Fibroblast of skin of back (primary cell): ENCODE measurements around the gene TIMM17A.
A peak's percentile ranks its signal among the peaks of the same experiment; 100 is the strongest.

Experiments used
- DNase-seq: peaks from one replicate; pipeline ENCODE4 v3.0.0-alpha.2; 2013

The TIMM17A gene

DNA sequence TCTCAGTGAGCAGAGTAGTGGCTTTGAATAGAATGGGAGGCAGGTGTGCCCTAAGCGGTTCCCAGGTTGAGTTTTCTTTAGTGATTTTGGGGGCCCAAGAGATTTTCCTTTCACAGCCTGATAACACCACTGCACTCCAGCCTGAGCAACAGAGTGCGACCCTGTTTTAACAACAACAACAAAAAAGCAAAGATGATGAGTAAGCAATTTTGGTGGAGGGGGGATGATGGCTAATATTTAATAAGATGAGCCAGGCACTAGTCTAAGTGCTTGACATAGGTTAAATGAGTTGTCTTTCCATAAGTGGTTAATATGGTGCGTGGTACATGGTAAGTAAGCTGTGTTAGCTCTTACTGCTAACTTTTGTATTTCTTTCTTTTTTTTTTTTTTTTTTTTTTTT, 29.1 kb downstream of the TIMM17A start:
- no peak for DNase-seq

DNA sequence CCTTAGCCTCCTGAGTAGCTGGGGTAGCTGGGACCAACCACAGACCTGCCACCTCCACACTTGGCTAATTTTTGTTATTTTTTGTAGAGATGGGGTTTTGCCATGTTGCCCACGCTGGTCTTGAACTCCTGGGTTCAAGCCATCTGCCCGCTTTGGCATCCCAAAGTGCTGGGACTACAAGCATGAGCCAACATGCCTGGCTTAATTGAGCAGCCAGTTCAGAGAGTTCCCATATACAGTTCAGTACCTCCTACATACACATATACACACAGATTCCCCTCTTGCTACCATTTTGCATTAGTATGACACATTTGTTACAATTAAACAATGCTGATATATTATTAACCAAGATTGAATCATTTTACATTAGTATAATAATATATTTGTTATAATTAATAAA, 30.1 kb downstream of the TIMM17A start:
- DNase-seq: no peak

DNA sequence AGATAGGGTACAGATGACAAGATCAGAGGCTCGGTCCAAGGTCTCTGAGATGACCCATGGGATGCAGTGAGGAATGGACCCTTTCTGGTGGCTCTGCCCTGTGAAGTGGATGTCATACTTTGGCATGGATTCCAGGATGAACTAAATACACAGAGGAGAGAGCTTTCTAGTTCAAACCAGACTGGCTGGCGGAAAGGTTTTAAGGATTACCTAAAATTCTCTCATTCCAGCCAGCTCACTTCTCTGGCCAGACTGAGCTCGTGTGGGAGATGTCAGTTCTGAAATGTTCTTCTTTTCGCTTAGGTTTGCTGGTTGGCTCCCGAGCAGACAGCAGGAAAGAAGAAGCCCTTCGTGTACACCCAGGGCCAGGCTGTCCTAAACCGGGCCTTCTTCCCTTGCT, 33.3 kb downstream of the TIMM17A start:
- DNase-seq: no peak

DNA sequence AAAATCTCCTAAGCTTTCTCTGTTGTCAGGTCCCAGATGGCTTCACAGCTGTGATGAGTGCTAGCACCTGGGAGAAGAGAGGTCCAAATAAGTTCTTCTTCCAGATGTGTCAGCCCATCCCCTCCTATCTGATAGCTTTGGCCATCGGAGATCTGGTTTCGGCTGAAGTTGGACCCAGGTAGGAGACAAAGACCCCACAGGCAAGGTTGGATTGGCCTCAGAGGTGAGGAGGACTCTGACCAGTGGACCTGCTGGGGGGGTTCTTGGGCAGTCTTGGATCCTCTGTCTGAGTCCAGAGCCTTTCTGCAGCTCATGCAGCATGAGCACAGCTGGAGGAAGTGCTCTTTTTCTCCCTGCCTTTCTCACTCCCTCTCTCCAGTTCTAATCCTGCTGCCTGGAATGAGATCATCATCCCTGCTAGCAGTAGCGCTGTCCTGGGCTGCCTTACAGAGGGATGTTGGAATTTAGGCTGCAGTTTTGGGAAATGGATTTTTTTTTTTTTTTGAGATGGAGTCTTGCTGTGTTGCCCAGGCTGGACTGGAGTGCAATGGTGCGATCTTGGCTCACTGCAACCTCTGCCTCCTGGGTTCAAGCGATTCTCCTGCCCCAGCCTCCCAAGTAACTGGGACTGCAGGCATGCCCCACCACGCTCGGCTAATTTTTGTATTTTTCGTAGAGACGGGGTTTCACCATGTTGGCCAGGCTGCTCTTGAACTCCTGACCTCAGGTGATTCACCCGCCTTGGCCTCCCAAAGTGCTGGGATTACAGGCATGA, 34.2 kb downstream of the TIMM17A start:
- DNase-seq: no peak

DNA sequence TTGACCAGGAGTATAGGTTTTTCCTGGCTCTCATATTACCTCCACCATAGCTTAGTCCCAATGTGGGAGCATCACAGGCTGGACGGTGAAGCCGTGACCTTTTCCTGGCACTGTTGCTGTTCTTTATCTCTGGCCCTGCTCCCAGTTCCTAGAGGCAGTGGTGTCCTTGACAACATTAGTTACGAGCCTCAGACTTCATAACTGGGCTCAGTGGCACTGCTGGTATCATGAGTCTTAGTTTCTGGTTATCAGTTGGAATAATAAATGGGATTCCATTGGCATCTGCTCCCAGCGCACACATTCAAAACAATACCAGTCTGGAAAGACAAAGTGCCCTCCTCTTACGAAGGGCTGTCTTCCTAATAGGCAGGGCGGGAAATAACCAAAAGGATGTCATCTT, 35.1 kb downstream of the TIMM17A start:
- DNase-seq: no peak

DNA sequence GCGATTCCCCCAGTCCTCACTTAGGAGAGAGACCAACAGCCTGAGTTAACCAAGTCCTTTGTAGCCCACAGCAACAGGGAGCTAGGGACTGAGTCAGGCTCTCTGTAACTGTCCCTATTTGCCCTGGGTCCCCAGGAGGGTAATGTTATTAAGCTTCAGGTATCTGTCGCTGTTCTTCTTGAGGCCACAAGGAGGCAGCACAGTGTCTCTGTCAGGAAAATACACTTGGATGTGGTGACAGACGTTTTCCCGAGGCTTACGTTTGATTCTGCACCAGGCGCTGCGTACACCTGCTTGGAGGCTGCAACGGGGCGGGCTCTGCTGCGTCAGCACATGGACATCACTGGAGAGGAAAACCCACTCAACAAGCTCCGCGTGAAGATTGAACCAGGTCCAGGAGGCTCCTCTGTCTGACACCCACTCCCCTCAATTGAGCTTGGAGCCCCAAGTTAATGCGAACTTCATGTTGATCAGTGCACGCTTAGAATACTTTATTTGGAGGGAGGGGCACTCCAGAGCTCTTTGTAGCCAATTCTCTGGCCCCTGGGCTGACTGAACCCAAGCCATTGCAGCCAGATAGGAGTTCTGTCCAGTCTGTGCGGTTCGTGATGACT, 44.4 kb downstream of the TIMM17A start:
- DNase-seq: peak; percentile 58

DNA sequence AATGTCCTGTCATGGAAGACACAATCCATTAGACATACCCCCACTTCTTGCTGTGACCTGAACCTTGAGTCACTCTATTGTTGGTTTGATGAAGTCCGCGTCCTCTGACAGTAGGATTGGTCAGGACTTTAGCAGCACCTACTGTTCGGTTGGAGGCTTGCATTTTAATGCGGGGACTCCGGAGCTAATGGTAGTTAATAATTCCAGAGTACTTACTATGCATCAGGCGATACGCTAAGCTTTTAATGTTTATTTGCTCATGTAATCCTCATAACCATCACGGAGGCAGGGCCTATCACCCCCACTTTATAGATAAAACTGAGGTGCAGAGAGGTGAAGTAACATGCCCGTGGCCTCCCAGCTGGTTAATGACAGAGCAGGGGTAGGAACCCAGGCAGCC, 47.2 kb downstream of the TIMM17A start:
- no peak for DNase-seq

DNA sequence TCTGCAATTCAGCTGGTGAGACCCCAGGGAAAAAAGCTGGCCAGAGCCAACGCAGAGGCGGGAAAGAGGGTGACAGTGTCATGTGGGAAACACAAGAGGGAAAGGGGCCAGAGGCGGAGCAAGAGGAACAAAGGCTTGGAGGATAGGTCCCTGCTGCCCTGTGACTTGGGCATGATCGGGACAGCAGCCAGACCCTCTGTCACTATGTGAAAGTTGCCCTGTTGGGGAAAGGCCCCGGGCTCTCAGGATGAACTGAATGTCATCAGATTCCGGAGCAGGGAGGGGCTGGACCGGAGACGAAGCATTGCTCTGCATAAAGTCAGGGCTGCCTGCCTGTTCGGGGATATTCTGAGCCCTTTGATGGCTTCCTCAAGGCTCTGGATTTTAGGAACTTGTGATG, 49.4 kb downstream of the TIMM17A start:
- DNase-seq: no peak

DNA sequence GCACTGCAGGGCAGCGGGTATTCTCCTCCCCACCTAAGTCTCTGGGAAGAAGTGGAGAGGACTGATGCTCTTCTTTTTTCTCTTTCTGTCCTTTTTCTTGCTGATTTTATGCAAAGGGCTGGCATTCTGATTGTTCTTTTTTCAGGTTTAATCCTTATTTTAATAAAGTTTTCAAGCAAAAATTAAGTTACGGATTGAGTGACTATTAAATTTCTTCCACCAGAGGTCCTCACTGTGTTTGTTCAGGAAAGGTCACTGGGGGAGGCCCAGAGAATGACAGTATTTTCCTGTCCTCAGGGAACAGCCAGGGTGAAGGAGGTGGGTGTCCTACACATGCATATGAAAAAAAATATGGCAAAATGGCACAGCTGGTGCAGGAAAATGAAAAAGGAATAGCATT, 50.7 kb downstream of the TIMM17A start:
- DNase-seq: peak; percentile 57

DNA sequence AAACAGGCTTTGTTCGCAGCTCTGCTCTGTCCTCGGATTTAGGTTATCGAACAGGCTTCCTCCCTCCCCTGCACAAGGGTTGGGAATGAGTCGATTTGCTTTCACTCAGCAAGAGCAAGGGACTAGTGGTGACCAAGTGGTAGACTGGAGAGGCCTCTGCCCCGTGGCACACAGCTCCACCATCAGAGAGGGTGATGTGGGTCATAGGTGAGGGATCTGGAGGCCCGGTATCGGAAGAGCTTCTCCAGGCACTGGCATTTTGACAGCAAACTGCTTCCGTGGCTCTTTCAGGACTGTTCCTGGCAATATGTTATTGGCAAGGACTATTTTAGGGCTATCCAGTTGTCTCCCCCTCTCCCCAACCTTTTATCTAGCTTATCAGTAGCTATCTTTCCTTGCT, 52.0 kb downstream of the TIMM17A start:
- DNase-seq: no peak

DNA sequence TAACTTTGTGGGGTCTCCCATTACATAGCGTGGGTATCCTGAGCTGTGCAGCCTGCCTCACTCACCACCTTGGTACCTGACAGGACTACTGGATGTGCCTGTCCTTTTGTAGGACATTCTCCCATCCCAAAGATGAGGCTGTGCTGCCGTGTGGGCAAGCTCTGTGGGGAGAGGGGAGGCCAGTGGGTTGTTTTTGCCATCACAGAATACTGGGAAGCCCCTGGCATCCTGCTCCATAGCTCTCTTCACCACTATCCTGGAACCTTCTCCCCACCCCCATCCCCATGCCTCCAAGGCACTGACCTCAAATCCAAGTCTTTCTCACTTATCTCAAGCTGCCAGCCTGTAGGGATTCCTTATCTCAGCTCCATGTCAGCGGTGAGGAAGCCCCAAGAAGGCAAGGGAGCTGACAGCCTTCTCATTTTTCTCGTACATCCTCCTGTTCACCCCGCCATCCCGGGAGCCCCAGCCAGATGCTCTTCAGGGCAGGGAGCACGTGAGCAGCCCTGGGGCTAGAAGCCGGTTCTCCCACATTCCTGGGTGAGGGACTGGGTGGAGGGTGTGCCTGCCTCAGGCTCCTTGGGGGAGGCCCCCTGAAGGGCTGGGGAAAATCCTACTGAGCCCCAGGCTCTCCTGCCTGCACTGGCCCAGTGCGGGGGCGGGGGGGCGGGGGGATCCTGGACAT, 52.6 kb downstream of the TIMM17A start:
- peak; percentile 22 for DNase-seq

DNA sequence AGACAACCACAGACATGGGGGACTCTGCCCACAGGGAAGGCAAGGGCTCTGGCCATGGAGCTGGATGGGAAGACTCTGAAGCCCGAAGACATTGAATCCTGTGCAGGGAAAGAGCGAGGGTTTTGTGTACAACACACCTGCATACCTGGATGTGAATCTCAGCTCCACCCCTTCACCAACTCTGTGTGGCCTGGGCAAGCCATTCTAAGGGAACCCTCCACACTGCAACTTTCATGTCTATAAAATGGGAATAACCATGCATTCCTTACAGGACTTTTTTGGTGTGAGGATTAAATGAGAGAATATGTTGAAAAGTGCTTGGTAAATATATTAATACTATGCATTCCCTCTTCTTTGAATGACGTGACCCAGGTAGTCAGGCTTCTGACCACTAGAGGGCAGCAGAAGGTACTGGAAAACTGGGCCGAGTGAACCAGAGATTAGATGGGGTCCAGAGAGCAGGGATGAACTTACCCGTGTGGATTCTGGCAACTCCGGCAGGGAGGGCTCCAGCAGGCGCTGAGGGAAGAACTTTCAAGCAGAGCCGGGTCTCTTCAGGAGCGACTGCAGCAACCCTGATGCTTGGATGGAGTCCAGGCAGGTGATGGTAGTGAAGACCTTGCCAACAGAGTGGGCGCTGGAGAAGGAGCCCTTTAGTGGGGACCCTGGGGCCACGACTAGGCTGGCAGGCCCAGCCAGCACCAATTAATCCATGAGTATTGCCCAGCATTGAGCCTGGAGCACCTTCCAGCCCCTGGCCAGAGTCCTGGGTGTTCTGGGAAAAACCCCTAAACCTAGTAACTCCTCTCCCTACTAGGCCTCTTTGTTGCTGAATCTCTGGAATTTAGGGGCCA, 54.2 kb downstream of the TIMM17A start:
- DNase-seq: peak; percentile 76

DNA sequence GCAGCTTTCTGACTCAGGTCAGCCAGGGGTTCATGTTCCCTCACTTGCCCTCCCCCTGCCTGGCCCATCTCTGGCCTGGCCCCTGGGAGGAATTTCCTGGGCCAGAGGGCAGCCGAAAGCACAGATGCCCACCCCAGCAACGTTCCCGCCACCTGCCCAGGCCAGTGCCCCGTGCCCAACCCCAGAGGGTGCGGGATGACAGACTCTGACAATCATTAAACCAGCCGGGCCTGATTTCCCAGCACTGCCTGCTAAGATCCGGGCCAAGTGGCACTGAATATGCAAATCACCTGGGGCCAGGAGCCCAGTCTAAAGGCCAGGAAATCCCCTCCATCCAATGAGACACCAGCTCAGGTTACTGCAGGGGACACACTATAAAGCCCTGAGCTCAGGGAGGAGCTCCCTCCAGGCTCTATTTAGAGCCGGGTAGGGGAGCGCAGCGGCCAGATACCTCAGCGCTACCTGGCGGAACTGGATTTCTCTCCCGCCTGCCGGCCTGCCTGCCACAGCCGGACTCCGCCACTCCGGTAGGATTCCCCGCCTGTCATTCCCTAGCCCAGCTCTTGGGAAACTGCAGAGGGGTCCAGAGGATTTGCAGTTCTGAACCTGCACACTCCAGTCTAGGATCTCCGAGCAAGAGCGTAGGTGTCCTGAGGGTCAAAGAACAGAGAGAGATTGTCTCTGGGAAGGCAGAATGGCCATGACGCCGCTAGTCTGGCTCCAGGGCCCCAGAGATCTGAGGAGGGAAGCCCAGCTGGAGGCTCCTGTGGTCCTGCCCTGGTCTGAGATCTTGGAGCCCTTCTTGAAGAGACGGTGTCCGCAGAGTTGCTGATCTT, 55.1 kb downstream of the TIMM17A start, which contains the start of gene ELF3:
TSS of gene ELF3 (plus strand) at position 408 of the 836 bp plus-strand sequence. CDS start 550 bp downstream, outside the sequence.
- DNase-seq: no peak

DNA sequence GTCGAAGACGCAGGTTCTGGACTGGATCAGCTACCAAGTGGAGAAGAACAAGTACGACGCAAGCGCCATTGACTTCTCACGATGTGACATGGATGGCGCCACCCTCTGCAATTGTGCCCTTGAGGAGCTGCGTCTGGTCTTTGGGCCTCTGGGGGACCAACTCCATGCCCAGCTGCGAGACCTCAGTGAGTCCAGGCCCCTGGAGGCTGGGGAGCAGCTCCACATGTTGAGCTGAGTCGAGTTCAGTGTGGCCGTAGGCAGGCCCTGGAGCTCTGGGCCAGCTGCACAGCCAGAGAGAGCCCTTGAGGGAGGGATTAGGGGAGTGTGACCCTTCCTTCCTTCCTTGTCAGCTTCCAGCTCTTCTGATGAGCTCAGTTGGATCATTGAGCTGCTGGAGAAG, 56.7 kb downstream of the TIMM17A start:
- DNase-seq: no peak

DNA sequence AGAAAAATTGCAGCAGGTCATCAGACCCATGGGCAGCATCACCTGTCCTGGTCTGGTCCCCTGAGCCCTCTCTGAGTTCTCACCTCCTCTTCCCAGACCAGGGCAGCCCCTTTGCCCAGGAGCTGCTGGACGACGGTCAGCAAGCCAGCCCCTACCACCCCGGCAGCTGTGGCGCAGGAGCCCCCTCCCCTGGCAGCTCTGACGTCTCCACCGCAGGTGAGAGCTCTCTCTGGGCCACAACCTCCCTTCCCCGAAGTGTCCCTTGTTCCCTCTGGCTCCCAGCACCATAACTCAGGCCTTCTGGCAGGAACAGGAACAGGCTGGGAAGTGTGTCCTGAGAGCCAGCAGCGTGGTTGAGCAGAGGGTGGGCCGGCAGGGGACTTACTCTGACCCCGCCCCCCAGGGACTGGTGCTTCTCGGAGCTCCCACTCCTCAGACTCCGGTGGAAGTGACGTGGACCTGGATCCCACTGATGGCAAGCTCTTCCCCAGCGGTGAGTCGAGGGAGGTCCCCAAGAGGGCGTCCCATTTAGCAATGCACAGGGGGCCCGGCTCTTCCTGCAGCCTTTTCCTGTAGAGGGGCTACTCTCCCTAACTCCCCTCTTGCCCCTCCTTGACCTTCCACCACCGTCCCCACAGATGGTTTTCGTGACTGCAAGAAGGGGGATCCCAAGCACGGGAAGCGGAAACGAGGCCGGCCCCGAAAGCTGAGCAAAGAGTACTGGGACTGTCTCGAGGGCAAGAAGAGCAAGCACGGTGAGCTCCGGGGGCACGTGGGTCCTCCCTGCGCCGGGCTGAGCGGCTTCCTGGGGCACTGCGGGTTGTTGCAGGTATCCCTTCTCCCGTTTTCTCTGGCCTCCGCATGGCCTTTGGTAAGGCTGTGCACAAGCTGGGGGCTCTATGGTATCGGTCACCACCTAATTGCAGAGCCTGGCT, 57.5 kb downstream of the TIMM17A start:
- DNase-seq: no peak

DNA sequence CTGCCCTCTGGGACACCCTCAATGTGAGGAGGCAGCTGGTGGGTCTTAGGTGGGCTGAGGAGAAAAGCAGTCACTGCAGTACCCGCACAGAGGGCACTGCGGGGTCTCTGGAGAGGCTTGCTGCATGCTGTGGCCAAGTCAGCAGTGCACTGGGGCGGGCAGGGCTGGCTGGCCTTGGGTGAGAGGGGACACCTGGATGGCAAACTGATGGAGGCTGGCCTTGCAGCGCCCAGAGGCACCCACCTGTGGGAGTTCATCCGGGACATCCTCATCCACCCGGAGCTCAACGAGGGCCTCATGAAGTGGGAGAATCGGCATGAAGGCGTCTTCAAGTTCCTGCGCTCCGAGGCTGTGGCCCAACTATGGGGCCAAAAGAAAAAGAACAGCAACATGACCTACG, 58.3 kb downstream of the TIMM17A start:
- no peak for DNase-seq

DNA sequence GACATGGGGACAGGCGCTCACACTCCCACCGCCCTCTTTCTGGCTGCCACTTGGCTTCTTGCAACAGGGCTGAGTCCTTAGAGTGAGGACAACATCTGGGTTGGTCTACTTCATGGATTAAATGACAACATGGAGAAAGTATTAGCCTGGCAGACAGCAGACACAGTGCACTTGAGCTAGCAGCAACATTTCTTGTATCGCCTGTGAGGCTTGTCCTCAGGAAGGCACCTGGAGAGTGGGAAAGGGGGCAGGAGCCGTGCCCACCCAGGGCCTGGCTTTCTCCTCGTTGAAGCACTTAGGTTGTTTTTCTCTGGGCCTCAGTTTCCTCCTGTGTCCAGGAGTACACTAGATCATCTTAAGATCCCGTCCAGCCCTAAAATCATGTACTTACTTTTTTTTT, 58.8 kb downstream of the TIMM17A start:
- no peak for DNase-seq

DNA sequence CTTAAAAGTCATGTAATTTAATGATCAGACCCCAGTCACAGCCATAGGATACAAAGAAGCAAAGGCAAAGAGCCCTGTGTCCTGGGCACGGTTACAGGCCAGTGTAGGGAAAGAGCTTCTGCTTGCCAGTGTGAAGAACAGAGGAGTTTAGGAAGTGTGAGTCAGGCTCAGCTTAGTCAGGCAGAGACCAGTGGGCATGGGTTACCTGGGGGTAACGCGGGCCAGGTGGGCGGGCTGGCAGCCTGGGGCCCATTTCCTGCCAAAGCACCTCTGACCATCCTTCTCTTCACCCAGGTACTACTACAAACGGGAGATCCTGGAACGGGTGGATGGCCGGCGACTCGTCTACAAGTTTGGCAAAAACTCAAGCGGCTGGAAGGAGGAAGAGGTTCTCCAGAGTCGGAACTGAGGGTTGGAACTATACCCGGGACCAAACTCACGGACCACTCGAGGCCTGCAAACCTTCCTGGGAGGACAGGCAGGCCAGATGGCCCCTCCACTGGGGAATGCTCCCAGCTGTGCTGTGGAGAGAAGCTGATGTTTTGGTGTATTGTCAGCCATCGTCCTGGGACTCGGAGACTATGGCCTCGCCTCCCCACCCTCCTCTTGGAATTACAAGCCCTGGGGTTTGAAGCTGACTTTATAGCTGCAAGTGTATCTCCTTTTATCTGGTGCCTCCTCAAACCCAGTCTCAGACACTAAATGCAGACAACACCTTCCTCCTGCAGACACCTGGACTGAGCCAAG, 59.8 kb downstream of the TIMM17A start:
- DNase-seq: no peak

DNA sequence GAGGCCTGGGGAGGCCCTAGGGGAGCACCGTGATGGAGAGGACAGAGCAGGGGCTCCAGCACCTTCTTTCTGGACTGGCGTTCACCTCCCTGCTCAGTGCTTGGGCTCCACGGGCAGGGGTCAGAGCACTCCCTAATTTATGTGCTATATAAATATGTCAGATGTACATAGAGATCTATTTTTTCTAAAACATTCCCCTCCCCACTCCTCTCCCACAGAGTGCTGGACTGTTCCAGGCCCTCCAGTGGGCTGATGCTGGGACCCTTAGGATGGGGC, 60.3 kb downstream of the TIMM17A start:
- DNase-seq: no peak
